Liver (tissue), 9 donors: Measurements from ENCODE around the gene IKZF1. TPM values are rescaled to one million over a fixed set of nuclear protein-coding genes. Genes with fewer than 3 reads are reported as not detected.

ENCODE experiments used
- DNase-seq: peaks from one replicate; pipeline ENCODE4 v3.0.0-alpha.2; 2017; ENCODE audit warnings: low spot score
- H3K27ac ChIP-seq, 2 donors: one replicate each; pipeline ENCODE4 v1.7.0; 2013; ENCODE audit warnings: inconsistent platforms in 2 of 2, low read length in 2 of 2, control low read depth in 1 of 2, low read depth in 1 of 2, mild to moderate bottlenecking in 1 of 2
- H3K27me3 ChIP-seq, 4 donors: one replicate each; pipeline versions ENCODE4 v1.6.1 to v1.7.0; 2013; ENCODE audit warnings: low read length in 3 of 4, inconsistent platforms in 1 of 4, mild to moderate bottlenecking in 1 of 4, moderate library complexity in 1 of 4; ENCODE audit not compliant: control insufficient read depth in 4 of 4, insufficient read depth in 4 of 4
- H3K36me3 ChIP-seq, 4 donors: one replicate each; pipeline versions ENCODE4 v1.6.1 to v1.7.0; 2013; ENCODE audit warnings: low read length in 3 of 4, mild to moderate bottlenecking in 3 of 4, low read depth in 1 of 4, moderate library complexity in 1 of 4; ENCODE audit not compliant: control insufficient read depth in 4 of 4, insufficient read depth in 3 of 4
- H3K4me1 ChIP-seq, 4 donors: one replicate each; pipeline versions ENCODE4 v1.6.1 to v1.7.0; 2013; ENCODE audit warnings: low read length in 3 of 4, mild to moderate bottlenecking in 3 of 4, moderate library complexity in 1 of 4; ENCODE audit not compliant: control insufficient read depth in 4 of 4, insufficient read depth in 4 of 4
- H3K4me3 ChIP-seq, 3 donors: one replicate each; pipeline versions ENCODE4 v1.6.1 to v1.7.0; 2013; ENCODE audit warnings: low read length in 3 of 3, control low read depth in 1 of 3, low read depth in 1 of 3, mild to moderate bottlenecking in 1 of 3
- H3K9ac ChIP-seq, 2 donors: one replicate each; pipeline ENCODE4 v1.7.0; 2013; ENCODE audit warnings: low read length in 2 of 2, mild to moderate bottlenecking in 2 of 2, moderate library complexity in 2 of 2, control low read depth in 1 of 2, low read depth in 1 of 2
- H3K9me3 ChIP-seq, 4 donors: one replicate each; pipeline versions ENCODE4 v1.6.1 to v1.7.0; 2013; ENCODE audit warnings: low read length in 3 of 4; ENCODE audit not compliant: control insufficient read depth in 4 of 4
- ATF3 ChIP-seq: IDR thresholded peaks from 2 replicates; pipeline ENCODE4 v1.6.1; 2016; ENCODE audit warnings: antibody characterized with exemption
- CTCF ChIP-seq: fragments of 150-350 bp; IDR thresholded peaks from 2 replicates; pipeline ENCODE4 v1.5.1; 2017; ENCODE audit warnings: improper control_type of control experiment, low read depth, low read length; ENCODE audit not compliant: missing input control
- EGR1 ChIP-seq, 2 donors: IDR thresholded peaks; 2 replicates each; pipeline ENCODE4 v1.6.1; 2016 to 2018; ENCODE audit warnings: antibody characterized with exemption in 2 of 2, low read depth in 2 of 2
- FOXA1 ChIP-seq: IDR thresholded peaks from 2 replicates; pipeline ENCODE4 v1.6.1; 2016; ENCODE audit warnings: antibody characterized with exemption
- FOXA2 ChIP-seq: IDR thresholded peaks from 2 replicates; pipeline ENCODE4 v1.6.1; 2016; ENCODE audit warnings: antibody characterized with exemption
- GABPA ChIP-seq, 2 donors: IDR thresholded peaks in 1 of 2; conservative IDR thresholded peaks in 1 of 2; 2 replicates each; pipeline ENCODE4 v1.6.1; 2016; ENCODE audit warnings: antibody characterized with exemption in 2 of 2, mild to moderate bottlenecking in 1 of 2, moderate library complexity in 1 of 2
- HNF4A ChIP-seq, 2 donors: conservative IDR thresholded peaks; 2 replicates each; pipeline ENCODE4 v1.6.1; 2016; ENCODE audit warnings: antibody characterized with exemption in 2 of 2, mild to moderate bottlenecking in 2 of 2
- HNF4G ChIP-seq: IDR thresholded peaks from 2 replicates; pipeline ENCODE4 v1.6.1; 2016; ENCODE audit warnings: antibody characterized with exemption
- JUND ChIP-seq, 2 donors: IDR thresholded peaks; 2 replicates each; pipeline ENCODE4 v1.6.1; 2016; ENCODE audit warnings: antibody characterized with exemption in 2 of 2
- NR2F2 ChIP-seq: IDR thresholded peaks from 2 replicates; pipeline ENCODE4 v1.6.1; 2016; ENCODE audit warnings: antibody characterized with exemption
- RAD21 ChIP-seq, 2 donors: IDR thresholded peaks; 2 replicates each; pipeline ENCODE4 v1.6.1; 2016; ENCODE audit warnings: antibody characterized with exemption in 2 of 2, mild to moderate bottlenecking in 2 of 2
- REST ChIP-seq: IDR thresholded peaks from 2 replicates; pipeline ENCODE4 v1.6.1; 2016; ENCODE audit warnings: antibody characterized with exemption, mild to moderate bottlenecking
- RXRA ChIP-seq, 2 donors: IDR thresholded peaks; 2 replicates each; pipeline ENCODE4 v1.6.1; 2017 to 2018; ENCODE audit warnings: antibody characterized with exemption in 2 of 2, mild to moderate bottlenecking in 1 of 2
- SP1 ChIP-seq: IDR thresholded peaks from 2 replicates; pipeline ENCODE4 v1.6.1; 2018; ENCODE audit warnings: antibody characterized with exemption, mild to moderate bottlenecking
- TAF1 ChIP-seq: conservative IDR thresholded peaks from 2 replicates; pipeline ENCODE4 v1.6.1; 2016; ENCODE audit warnings: antibody characterized with exemption, mild to moderate bottlenecking
- YY1 ChIP-seq: IDR thresholded peaks from 2 replicates; pipeline ENCODE4 v1.6.1; 2016; ENCODE audit warnings: antibody characterized with exemption, mild to moderate bottlenecking
- WGBS: extraction: QIAGEN DNeasy Blood & Tissue Kit; methylation state at CpG from one replicate; pipeline ENCODE4 v1.1.7; 2013; 5-methylcytosine and 5-hydroxymethylcytosine counted together
- polyA plus RNA-seq, 2 donors: library from polyadenylated mRNA; stranded (reverse) in 1 of 2; unstranded in 1 of 2; fragments of 200-250 nt in 1 of 2; fragments of >200 nt in 1 of 2; fragmentation: Nextera tagmentation in 1 of 2; extraction: Ambion mirVana in 1 of 2; gene quantifications; one replicate each; pipeline versions ENCODE4 v1.2.1 to v1.2.3, GENCODE V29; 2013 to 2015
- total RNA-seq, 2 donors: library from RNA; depleted of rRNA; stranded (reverse); fragments of >200 nt; gene quantifications; one replicate each; pipeline ENCODE4 v1.2.3, GENCODE V29; 2014
- TF ChIP-seq, protein P1 (sequence below): IDR thresholded peaks from 2 replicates; pipeline ENCODE4 v1.6.1; 2016; ENCODE audit warnings: antibody characterized with exemption
- TF ChIP-seq, protein P2 (sequence below): IDR thresholded peaks from 2 replicates; pipeline ENCODE4 v1.6.1; 2016; ENCODE audit warnings: antibody characterized with exemption
- donor health status: healthy.
- donor health status: healthy.
- donor health status: healthy.
- donor health status: healthy.
- donor health status: healthy.

Gene IKZF1
- total and polyA plus RNA-seq, 4 donors = 1.6 to 43.5 (median 6.2) TPM

GRCh38 chr7:50371551-50372021, 67.1 kb downstream of the IKZF1 start:
- no peak overlapping the region for H3K4me3 ChIP-seq
- no peak overlapping the region for H3K9ac ChIP-seq
- no peaks in the 10 kb centered on the region for H3K36me3 ChIP-seq
- no peak overlapping the region for H3K27ac ChIP-seq
- WGBS = 84% methylated on average over 5 of the region's 5 CpGs
- no peak for TF ChIP-seq JUND (IDR thresholded peaks at IDR 0.05)
- TF ChIP-seq TAF1 = no peak
- TF ChIP-seq RXRA (IDR thresholded peaks at IDR 0.05) = no peak
- TF ChIP-seq YY1 = no peak
- TF ChIP-seq, protein P1, sequence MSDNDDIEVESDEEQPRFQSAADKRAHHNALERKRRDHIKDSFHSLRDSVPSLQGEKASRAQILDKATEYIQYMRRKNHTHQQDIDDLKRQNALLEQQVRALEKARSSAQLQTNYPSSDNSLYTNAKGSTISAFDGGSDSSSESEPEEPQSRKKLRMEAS = no peak
- no peak for TF ChIP-seq REST
- no peak for TF ChIP-seq FOXA1
- no peak for TF ChIP-seq ATF3
- no peak for TF ChIP-seq HNF4G
- no peak for TF ChIP-seq EGR1 (IDR thresholded peaks at IDR 0.05; ENCODE audit: low read depth in 2 of 2)
- no peaks in the 10 kb centered on the region for H3K27me3 ChIP-seq
- no peak for DNase-seq
- H3K4me1 ChIP-seq = no peaks in the 10 kb centered on the region
- H3K9me3 ChIP-seq = peaks cover 0 to 7% (median under 1%) of the 10 kb centered on the region in 4 donors

- no peak overlapping the region for H3K27ac ChIP-seq
- H3K27me3 ChIP-seq = no peaks in the 10 kb centered on the region
- no peak overlapping the region for H3K4me3 ChIP-seq
- no peaks in the 10 kb centered on the region for H3K36me3 ChIP-seq
- H3K4me1 ChIP-seq = no peaks in the 10 kb centered on the region
- TF ChIP-seq JUND (IDR thresholded peaks at IDR 0.05) = no peak
- TF ChIP-seq, protein P1 = no peak
- TF ChIP-seq CTCF = no peak
- TF ChIP-seq ATF3 = no peak
- no peak for TF ChIP-seq FOXA2
- TF ChIP-seq SP1 = no peak
- TF ChIP-seq EGR1 (IDR thresholded peaks at IDR 0.05; ENCODE audit: low read depth in 2 of 2) = no peak
- TF ChIP-seq GABPA (IDR thresholded peaks at IDR 0.05 in 1 of 2, conservative IDR thresholded peaks at IDR 0.05 in 1 of 2) = no peak
- TF ChIP-seq, protein P2, sequence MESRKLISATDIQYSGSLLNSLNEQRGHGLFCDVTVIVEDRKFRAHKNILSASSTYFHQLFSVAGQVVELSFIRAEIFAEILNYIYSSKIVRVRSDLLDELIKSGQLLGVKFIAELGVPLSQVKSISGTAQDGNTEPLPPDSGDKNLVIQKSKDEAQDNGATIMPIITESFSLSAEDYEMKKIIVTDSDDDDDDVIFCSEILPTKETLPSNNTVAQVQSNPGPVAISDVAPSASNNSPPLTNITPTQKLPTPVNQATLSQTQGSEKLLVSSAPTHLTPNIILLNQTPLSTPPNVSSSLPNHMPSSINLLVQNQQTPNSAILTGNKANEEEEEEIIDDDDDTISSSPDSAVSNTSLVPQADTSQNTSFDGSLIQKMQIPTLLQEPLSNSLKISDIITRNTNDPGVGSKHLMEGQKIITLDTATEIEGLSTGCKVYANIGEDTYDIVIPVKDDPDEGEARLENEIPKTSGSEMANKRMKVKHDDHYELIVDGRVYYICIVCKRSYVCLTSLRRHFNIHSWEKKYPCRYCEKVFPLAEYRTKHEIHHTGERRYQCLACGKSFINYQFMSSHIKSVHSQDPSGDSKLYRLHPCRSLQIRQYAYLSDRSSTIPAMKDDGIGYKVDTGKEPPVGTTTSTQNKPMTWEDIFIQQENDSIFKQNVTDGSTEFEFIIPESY = no peak
- no peak for TF ChIP-seq FOXA1
- no peak for TF ChIP-seq RAD21 (IDR thresholded peaks at IDR 0.05)
- no peak for TF ChIP-seq REST
- no peak for TF ChIP-seq HNF4A (conservative IDR thresholded peaks at IDR 0.05)
- no peak for TF ChIP-seq YY1
- no peak for TF ChIP-seq TAF1
- TF ChIP-seq NR2F2 = no peak
- TF ChIP-seq RXRA (IDR thresholded peaks at IDR 0.05) = no peak
- no peak for TF ChIP-seq HNF4G
- DNase-seq = no peak
- no peak overlapping the region for H3K9ac ChIP-seq
- peaks cover 0 to 7% (median under 1%) of the 10 kb centered on the region in 4 donors for H3K9me3 ChIP-seq
- WGBS = 80% methylated on average over 4 of the region's 4 CpGs
Measured at GRCh38 chr7:50372923-50373322, 68.4 kb downstream of the IKZF1 start.
